GM18499 (cell line): ENCODE data around the gene LRBA.

Experiments used
- ATAC-seq: cut with Tn5 transposase; IDR thresholded peaks from one replicate; pipeline ENCODE4 v1.9.1; 2021; ENCODE audit warnings: moderate number of reproducible peaks; ENCODE audit not compliant: insufficient read depth, unreplicated experiment

LRBA gene

DNA sequence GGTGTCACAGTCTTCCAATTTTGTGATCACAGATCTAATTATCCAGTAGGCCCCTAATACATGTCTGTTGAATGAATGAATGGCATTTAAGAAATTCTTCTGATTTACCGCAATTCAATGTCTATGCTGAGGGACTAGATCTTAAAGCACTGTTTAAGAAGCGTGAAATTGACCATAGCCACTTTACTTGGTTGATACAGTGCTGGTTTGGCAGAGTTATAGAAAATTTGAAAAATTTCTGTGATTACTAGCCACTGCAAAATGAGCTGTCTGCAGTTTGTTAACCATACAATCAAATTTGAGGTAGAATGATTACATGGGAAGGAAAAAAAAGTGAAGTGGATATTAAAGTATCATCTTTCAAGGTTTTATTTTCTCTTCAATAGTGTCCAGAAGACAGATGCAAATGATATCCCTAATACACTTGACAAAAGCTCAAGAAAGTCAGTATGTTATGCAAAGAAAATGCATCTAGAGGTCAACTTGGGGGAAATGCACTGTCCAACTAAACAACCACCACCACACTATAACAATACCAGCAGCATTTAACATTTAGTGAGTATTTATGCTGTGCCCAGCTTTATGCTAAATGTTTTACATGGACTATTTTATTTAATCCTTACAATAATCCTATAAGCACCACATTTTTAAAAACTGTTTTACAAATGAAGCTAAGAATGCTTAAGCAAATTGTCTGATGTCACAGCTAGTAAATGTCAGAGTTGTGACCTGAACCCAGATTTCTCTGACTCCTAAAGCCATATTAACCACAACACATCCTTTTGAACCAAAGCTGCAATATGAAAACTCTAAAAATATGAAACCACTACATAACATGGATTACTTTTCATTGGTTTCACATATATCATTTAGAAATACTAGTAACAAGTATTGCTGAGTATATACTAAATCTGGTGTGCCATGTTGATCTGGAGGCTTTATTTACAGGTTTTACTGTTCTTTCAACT lies 651.1 kb downstream of the LRBA start:
- no peak for ATAC-seq

DNA sequence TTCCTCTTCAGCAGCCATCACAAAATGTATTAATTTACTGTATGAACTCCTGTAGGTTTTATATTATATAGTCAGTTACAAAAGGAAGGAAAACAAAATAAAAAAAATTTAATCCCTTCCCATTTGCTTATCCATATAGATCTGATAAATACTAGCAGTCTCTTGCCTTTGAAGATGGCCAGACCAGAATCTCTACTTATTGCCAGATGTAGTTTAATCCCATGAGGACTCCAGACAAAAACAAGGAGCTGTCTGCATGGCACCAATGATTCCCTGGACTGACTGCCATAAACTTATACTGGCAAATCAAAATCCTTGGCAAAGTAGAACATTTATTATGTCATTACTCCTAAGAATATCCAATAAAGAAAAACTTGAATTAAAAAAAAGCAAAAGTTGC lies 656.4 kb downstream of the LRBA start:
- ATAC-seq: no peak

DNA sequence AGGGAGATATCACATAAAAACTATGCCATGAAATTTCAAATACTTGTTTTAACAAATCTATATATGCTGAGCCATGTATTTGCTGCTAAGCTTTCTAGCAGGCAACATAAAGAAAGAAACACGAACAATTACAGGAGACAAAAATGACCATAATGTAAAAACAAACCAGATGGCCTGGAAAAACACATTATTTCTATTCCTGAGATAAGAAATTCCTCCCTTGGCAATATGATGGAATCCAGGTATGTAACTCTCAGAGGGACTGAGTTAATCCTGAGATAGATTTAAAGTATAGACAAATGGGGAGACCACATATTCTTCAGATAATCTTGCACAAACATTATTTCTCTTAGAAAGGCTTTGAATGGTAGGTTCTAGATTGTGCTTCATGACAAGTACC lies 657.3 kb downstream of the LRBA start:
- no peak for ATAC-seq

DNA sequence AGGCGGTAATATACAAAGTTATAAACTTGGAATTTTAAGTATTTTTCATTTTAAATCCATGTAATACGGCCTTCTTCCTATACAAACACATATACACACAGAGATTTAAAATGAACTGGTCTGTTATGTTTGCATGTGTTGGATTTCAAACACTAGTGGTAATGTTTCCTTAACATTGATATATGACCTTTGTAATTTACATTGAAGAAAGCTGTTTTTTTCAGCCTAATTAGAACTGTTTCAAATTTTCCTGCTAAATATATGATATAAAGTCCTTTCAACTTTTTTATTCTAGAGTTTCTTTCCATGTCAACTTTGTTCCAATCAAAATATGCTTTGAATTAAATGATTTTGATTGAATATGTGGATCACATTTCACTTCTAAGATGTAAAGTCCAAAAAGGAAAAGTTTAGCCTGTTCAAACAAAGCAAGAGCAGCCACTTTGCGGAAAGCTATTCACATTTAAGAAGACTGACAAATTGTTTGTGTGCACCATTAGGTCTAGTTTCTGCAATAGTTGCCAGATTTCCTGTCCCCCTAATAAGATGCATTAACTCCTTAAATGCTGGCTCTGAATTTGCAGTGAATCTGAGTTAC lies 659.1 kb downstream of the LRBA start:
- ATAC-seq: no peak

DNA sequence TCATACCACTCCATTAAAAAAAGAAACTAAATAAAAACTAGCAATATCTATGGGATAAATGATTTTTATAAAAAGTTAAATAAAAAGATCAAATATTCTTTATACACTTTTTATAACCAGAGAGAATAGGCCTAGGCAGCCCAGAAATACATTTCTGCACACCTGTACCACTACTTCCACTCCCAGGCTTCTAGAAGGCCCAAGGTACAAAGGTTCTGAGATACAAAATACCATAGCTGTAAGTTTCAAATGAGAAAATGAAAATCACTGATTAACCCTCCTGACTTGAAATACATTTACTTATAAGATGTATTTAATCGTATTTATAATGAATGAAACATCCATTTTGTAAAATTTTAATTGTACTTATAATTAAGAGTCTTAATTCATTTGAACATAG lies 659.7 kb downstream of the LRBA start:
- ATAC-seq: no peak

DNA sequence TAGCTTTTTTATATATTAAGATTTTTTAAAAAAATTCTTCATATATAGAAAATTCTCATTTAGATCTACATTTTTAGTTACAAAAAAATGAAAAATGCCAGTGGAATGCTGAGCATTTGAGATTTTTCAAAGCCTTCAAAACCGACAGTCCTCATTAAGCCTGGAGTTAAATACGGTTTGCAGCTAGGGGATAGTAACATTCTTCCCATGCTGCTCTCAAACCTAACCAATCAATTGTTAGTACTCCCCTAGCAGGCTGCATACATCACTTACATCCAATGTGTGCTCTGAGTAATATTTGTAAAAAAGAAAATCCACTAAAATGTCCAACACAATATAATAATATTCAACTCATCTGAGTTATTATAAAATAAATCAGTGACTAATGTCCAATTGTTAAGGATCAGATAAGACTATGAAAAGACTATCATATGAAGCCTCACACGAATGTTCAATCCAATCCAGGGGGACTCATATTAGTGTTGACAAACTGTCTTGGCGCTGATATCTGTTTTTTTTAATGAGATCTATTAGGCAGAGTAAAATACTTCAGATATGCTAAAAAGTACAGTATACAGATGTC lies 660.8 kb downstream of the LRBA start:
- no peak for ATAC-seq

DNA sequence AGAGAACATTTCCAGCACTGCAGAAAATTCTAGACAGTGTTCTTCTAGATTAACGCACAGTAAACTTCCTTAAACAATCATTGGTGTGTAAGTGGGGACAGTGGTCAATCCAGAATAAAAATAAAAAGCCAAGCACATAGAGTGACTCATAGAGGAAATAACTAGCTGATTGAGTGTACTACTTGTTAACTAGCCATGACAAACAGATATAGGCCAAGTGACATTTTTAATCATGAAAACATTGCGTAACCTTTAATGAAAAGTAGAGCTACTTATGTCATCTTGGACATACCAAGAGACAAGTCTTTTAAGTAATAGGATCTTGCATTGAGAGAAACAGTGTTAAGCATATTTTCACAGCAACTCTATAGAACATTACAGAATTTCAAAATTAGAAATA lies 667.0 kb downstream of the LRBA start:
- ATAC-seq: no peak

DNA sequence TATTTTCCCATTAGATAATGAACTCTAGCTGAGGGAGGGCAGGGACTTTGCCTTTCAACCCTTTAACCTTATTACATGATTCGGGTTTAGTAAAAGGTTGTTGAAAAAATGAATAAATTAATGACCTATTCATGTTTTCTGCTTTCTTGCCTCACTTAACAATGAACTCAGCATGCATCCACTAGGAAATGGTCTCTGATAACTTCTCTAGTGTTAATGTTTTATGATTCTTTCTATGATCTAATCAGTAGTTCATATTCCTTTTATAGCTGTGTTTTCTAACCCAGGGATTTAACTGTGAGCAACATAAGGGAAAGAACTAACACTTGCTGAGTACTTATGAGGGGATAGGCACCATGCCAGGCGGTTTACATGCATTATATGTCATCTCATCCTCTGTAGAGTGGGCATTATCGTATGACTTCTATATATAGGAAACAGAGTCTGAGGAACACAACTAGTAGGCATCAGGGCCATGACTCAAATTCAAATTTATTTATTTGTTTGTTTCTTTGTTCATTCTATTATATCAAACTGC lies 669.8 kb downstream of the LRBA start:
- ATAC-seq: no peak

DNA sequence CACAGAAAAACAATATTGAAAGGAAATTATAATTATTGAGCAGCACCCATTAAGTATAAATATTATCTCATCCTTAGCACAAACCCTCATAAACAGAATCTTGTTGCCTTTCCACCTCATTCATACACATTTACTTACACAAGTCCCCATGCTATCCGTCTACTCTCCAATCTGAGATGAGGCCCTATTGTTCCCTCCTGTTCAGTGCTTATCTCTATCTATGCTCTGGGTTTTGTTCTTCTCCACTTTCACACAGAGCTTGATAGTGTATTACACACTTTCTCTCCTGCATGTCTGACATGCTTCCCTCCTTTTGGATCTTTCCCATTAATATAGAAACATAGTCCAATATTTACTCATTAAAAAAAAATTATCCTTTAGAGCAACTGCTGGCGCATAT lies 671.3 kb downstream of the LRBA start:
- ATAC-seq: no peak

DNA sequence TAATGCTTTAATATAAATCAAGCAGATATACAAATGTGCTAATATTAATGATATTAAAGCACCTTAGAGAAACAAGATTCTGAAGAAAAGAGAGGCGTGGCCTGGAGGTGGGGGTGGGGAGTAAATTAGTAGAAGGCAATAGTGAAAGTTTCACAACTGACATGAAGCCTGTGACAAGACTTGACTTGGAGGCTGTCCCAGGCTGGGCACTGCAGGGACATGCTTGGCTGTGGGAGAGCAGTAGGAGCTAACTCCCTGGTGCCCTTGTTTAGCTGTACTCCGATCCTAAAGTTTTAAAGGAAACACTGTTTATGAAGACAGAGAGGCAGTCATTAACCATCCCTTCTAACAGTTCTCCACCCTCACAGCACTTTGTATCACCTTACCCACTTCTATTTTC lies 672.1 kb downstream of the LRBA start:
- ATAC-seq: no peak

DNA sequence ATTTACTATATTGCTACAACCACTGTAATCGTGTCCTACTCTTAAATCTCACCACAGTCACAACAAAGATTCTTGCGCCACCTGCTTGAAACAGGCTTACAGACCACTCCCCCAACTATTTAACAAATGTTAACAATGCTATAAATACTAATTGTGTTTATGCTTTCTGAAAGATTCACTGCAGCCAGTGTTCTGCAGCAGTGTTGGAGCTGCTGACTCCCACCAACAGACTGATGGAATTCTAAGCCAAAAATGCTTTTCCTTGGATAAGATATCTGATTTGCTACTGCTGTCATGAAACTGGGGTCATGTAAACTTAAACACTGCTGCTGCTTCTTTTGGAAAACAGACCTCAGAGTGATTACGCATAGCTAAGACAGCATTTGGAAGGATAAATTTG lies 677.4 kb downstream of the LRBA start:
- ATAC-seq: no peak

DNA sequence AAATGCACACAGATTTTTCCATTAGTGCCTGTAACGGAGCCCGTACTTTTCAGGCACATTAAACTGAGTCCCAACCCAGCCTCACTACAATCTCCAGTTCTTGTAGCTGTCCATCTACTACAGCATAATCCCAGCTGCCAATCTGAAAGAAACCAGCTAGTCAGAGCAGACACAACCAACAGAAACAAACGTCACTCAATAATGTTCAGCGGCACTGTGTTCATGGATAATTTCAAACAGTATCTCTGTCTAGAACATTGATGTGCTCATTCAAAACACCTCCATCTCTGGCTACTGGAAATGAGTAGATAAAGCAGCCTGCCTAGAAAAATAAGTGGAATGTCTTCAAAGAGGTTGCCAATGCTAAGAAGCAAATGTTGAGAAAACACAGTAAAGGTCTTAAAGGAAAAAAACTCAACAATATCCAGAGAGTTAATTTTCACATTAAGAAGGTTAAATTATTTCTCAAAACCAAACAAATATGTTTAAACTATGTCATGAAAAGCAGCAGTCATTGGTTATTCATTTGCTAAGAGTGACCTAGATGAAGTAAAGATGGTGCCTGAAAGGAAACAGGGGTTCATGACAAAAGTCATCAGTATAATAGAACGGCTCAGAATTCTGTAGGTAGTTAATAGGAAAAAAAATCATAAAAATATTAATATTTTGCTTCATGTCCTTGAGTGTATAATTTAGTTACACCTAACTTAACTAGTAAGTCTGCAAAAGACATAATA lies 678.2 kb downstream of the LRBA start:
- no peak for ATAC-seq

DNA sequence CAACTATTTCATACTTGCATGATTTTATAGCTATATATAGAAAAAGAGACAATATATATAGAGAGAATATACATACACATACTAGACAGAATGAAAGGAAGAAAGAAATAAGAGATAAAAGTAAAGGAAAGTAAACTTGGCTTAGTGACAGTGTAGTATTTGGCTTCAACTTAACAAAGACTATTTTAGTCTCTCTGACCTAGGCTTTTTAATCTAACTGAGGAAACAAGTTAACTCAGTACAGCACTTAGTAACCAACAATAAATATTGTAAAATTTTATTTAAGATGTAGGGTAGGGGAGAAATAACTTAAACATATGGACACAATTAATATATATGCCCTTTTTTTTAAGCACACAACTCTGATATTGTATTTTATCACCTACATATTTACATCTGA lies 682.1 kb downstream of the LRBA start:
- ATAC-seq: no peak

DNA sequence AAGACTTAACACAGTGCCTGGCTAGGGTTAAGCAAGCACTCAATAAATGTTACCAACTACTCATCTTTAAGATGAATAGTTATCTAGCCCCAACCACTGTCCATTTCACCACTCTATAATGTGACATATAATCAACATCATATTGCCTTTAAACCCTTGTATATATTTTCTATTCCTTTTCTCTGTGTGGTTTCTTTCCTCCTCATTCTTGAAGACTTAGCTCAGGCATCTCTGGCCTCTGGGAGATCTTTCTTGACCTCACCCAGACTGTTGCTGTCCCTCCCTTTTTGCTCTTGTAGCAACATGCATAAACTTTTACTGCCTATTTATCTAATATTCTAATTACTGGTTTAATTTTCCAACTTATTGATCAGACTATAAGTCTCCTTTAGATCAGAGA lies 683.0 kb downstream of the LRBA start:
- ATAC-seq: no peak

DNA sequence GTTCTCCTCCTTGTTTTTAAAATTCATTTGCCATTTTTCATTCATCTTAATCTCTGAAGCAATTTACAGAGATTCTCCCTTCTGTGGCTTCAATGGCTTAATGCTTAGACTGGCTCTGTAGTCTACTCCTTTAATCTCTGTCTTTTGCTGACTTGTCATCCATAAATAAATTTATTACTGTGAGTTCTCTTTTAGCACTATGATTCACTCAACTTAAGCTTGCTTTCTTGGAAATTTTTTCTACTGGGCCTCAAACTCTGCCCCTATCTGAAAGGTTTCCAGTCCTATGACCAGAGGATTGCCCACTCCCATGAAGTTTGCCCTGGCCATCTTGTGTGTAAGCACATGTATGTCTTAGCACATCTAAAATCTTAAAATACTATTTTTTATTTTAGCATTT lies 685.7 kb downstream of the LRBA start:
- ATAC-seq: no peak

DNA sequence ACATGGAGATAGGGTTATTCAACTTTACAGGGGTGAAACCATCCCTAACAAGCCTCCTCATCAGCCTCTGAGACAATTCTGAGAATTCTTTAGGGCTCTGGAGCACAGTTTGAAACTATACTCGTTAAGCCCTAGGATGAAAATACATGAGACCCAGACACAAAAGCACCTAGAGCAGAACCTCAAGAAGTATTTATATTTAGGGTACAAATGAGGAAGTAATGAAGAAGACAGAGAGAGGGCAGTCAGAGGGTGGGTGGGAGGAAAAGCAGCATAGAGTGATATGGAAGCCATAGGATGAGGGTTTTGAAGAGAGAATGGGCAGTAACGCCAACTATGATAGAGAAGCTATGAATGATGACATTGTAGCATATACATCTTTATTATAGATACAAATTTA lies 686.6 kb downstream of the LRBA start:
- ATAC-seq: no peak

DNA sequence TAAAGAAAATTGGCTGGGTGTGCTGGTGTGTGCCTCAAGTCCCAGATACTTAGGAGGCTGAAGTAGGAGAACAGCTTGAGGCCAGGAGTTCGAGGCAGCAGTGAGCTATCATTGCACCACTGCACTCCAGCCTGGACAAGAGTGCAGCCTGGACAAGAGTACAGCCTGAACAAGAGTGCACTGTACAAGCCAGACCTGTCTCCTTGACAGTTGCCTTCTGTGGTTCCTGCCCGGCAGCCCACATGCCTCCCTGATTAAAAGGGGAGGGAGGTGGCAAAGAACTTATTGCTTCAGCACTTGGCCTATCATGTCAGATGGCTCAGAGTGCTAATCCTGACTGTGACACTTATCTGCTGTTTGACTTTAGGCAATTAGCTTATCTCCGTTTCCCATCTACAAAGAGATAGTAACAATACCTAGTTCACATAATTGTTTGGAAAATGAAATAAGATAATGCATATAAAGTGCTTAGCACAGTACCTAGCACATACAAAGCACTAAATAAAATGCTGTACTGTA lies 687.8 kb downstream of the LRBA start:
- ATAC-seq: no peak

DNA sequence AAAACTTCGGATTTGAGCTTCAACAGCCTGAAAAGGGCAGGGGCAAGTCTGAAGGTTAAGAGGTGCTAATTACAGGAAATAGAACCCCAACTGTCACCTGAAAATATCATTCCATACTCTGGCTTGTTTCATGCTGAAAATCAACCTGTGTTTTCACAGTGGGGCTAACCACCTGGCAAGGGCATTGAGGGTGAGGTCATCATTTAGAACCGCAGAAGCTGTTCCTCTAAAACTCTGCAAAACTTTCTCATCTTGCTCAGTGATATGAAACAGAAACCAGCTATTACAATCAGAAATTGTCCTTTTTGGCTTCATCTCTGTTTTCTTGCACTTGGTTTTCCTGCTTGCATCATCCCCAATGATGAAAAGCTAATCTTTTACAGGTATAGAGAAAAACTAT lies 689.2 kb downstream of the LRBA start:
- ATAC-seq: no peak

DNA sequence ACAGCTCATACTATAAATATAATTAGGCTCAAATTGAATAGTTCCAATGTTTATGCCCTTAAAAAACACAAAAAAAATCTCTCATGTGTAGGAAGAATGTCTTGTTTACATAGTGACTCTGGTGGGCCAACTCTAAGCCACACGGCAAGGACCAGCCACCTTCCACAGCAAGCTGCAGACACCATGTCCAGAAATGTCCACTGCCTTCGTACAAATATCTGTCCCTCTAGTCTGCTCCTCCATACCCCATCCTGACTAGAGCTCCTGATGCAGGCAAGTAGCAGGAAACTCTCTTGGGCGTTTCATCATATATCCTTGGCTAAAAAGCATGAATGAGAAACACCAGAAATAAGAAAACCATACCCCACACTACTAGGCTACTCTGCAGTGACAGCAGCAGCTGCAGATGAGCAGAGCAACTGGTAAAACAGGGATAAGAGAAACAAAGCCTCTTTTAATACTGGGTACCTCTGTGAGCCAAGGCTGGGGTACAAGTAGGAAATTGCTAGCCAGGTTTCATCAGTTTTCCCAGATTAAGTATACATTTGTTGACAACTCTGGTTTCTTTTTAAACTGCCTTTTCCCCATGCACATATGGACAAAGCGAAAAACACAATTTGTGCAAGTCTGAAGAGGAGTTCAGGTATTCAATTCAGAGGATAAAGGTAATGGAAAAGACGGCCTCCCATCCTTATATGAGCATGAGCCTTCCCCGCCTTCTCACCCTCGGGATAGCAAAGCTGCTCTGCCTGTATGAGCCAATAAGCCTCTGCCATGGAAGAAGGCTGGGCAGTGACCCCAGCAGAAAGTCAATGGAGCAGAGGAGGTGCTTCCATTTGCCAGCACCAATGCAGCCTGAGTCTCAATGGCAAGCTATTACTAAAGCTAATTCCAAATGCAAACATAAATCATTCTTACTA lies 691.4 kb downstream of the LRBA start:
- no peak for ATAC-seq
